ENCODE data around the gene OTULINL. TPM values are rescaled to one million over a fixed set of nuclear protein-coding genes. Genes with fewer than 3 reads are reported as not detected.
A peak's percentile ranks its signal among the peaks of the same experiment; 100 is the strongest.

The OTULINL gene
- total RNA-seq, 1 experiment from 2014 or later = 12.3 TPM

GRCh38 chr5:14577079-14577725 is 4.4 kb upstream of the OTULINL start (continued):
- TF ChIP-seq ZSCAN18 (CRISPR knock-in tag; IDR thresholded peaks at IDR 0.05) = no peak
- TF ChIP-seq ATF2 (CRISPR knock-in tag; IDR thresholded peaks at IDR 0.05; ENCODE audit: borderline replicate concordance, low read depth) = no peak
- no peak for TF ChIP-seq ZNF396 (CRISPR knock-in tag; IDR thresholded peaks at IDR 0.05; ENCODE audit: borderline replicate concordance)
- no peak for TF ChIP-seq ZNF423 (CRISPR knock-in tag; IDR thresholded peaks at IDR 0.05)

GRCh38 chr5:14577971-14578370 is 3.6 kb upstream of the OTULINL start:
- peaks cover 20% of the 10 kb centered on the region for H3K9me3 Mint-ChIP-seq
- H3K27me3 Mint-ChIP-seq (ENCODE audit: low read depth) = peaks cover 42% of the 10 kb centered on the region
- ChIA-PET POLR2A (no interaction called here), CTCF (interaction anchor here (0.7 to 2.0 kb wide), 3 partner anchors 15 to 73 kb away, joined by 3 to 11 read pairs (median 3); no protein-coding TSS in a partner anchor)
- H3K27ac Mint-ChIP-seq = no peak overlapping the region
- H3K4me1 Mint-ChIP-seq = peaks cover 11% of the 10 kb centered on the region
- TF ChIP-seq NFYB (CRISPR knock-in tag; conservative IDR thresholded peaks at IDR 0.05; ENCODE audit: low read depth) = 0 out of 2 replicates have a peak, but pooled peaks have one; percentile 49
- TF ChIP-seq ARID4B (CRISPR knock-in tag; IDR thresholded peaks at IDR 0.05; ENCODE audit: borderline replicate concordance) = no peak
- no peak overlapping the region for H3K4me3 Mint-ChIP-seq
- no peaks in the 10 kb centered on the region for H3K36me3 Mint-ChIP-seq
- DNase-seq (ENCODE audit: low spot score) = no peak
- ATAC-seq = no peak

- ATAC-seq (no peak), DNase-seq (ENCODE audit: low spot score) (no peak)
- Mint-ChIP-seq H3K27ac (no peak overlapping the region), H3K36me3 (no peaks in the 10 kb centered on the region), H3K4me3 (no peak overlapping the region), H3K9me3 (peaks cover 12% of the 10 kb centered on the region), H3K27me3 (ENCODE audit: low read depth) (peaks cover 55% of the 10 kb centered on the region), H3K4me1 (peaks cover 11% of the 10 kb centered on the region)
- ChIA-PET CTCF (interaction anchor here (1.1 kb wide), 1 partner anchor 74 kb away, joined by 3 read pairs; no protein-coding TSS in a partner anchor), POLR2A (no interaction called here)
- TF ChIP-seq FOXP1 (CRISPR knock-in tag; IDR thresholded peaks at IDR 0.05; ENCODE audit: borderline replicate concordance) (no peak), CTCF (IDR thresholded peaks at IDR 0.05) (no peak), PRRX2 (CRISPR knock-in tag; IDR thresholded peaks at IDR 0.05) (no peak), KAT7 (CRISPR knock-in tag; IDR thresholded peaks at IDR 0.05; ENCODE audit: borderline replicate concordance) (no peak), PREB (CRISPR knock-in tag; IDR thresholded peaks at IDR 0.05; ENCODE audit: borderline replicate concordance) (no peak), GRHL2 (CRISPR knock-in tag; IDR thresholded peaks at IDR 0.05; ENCODE audit: insufficient replicate concordance, severe bottlenecking) (no peak), JUN (CRISPR knock-in tag; IDR thresholded peaks at IDR 0.05) (no peak), MLX (CRISPR knock-in tag; IDR thresholded peaks at IDR 0.05) (no peak), STAT6 (CRISPR knock-in tag; conservative IDR thresholded peaks at IDR 0.05; ENCODE audit: low read depth) (no peak), MYBL2 (CRISPR knock-in tag; IDR thresholded peaks at IDR 0.05) (no peak)
Observed at GRCh38 chr5:14579246-14579645, 2.3 kb upstream of the OTULINL start.

Measured in WTC11 (cell line).